ENCODE results near the gene ASCC3. TPM values are rescaled to one million over a fixed set of nuclear protein-coding genes. Genes with fewer than 3 reads are reported as not detected.

ASCC3 gene
- total and polyA plus RNA-seq, 2 of the 4 experiments (the other 2 are of a cell fraction) = 25.8 to 104 TPM

GRCh38 chr6:100923481-100924165 is 42.5 kb upstream of the ASCC3 start:
- no TSS peak for BruUV-seq (replicated peaks)
- no peak overlapping the region for H3K4ac ChIP-seq (ENCODE audit: low read depth, low read length)
- in situ Hi-C loops (cut with MboI; ENCODE audit: low sequenced_read_pairs) = no loop called here
- H4K20me1 ChIP-seq (ENCODE audit: insufficient read depth, low read length) = no peaks in the 10 kb centered on the region
- H2AK9ac ChIP-seq (replicated peaks; ENCODE audit: low read depth, low read length, poor library complexity) = no peak overlapping the region
- ATAC-seq (ENCODE audit: low read depth) (no peak), DNase-seq (no peak)
- no peaks in the 10 kb centered on the region for H3K27me3 ChIP-seq (ENCODE audit: control insufficient read depth, insufficient read depth, low read length)
- no peak overlapping the region for H3K4me3 ChIP-seq (ENCODE audit: insufficient read depth, low read depth, low read length)
- dilution Hi-C loops (cut with HindIII; ENCODE audit: low sequenced_read_pairs, unreplicated experiment) = no loop called here
- no peak overlapping the region for H3K23ac ChIP-seq (ENCODE audit: low read depth, low read length)
- H3K9me1 ChIP-seq (ENCODE audit: insufficient read depth, low read length) = no peaks in the 10 kb centered on the region
- TF ChIP-seq, protein P1, sequence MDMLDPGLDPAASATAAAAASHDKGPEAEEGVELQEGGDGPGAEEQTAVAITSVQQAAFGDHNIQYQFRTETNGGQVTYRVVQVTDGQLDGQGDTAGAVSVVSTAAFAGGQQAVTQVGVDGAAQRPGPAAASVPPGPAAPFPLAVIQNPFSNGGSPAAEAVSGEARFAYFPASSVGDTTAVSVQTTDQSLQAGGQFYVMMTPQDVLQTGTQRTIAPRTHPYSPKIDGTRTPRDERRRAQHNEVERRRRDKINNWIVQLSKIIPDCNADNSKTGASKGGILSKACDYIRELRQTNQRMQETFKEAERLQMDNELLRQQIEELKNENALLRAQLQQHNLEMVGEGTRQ (IDR thresholded peaks at IDR 0.05; ENCODE audit: low read depth, low read length) = no peak
- TF ChIP-seq ELK1 (IDR thresholded peaks at IDR 0.05; ENCODE audit: borderline replicate concordance, low read depth, low read length) = no peak
- TF ChIP-seq RAD21 (IDR thresholded peaks at IDR 0.05; ENCODE audit: low read length) = no peak
- no peak for TF ChIP-seq MAFK (IDR thresholded peaks at IDR 0.05; ENCODE audit: low read depth, low read length)
- TF ChIP-seq CTCF (conservative IDR thresholded peaks at IDR 0.05; ENCODE audit: low read depth, low read length) = no peak
- no peak overlapping the region for H2AFZ ChIP-seq (replicated peaks; ENCODE audit: low read length, poor library complexity)
- no peak overlapping the region for H2AK5ac ChIP-seq (ENCODE audit: low read depth, low read length)
- no peak overlapping the region for H3K56ac ChIP-seq (ENCODE audit: extremely low read depth, insufficient read depth, low read length)
- no peaks in the 10 kb centered on the region for H3K79me1 ChIP-seq (ENCODE audit: low read depth in 1 of 2, low read length in 2 of 2)
- H4K8ac ChIP-seq (ENCODE audit: low read depth in 2 of 2, low read length in 2 of 2) = no peak overlapping the region
- ChIA-PET CTCF (no interaction called here), POLR2A (ENCODE audit: unreplicated experiment) (no interaction called here)
- H4K5ac ChIP-seq (ENCODE audit: low read depth, low read length) = no peak overlapping the region
- no peak overlapping the region for H3K14ac ChIP-seq (replicated peaks; ENCODE audit: low read depth, low read length)
- H3K18ac ChIP-seq (ENCODE audit: low read depth, low read length) = no peak overlapping the region
- no peaks in the 10 kb centered on the region for H3K9me3 ChIP-seq (ENCODE audit: control insufficient read depth, insufficient read depth, low read length)
- no peak overlapping the region for H2BK120ac ChIP-seq (ENCODE audit: low read depth, low read length)
- no peak overlapping the region for H3K4me2 ChIP-seq (ENCODE audit: low read depth, low read length)
- intact Hi-C loops (cut with micrococcal nuclease) = no loop called here
- no peak overlapping the region for H3K27ac ChIP-seq (ENCODE audit: insufficient read depth, low read length)
- no peaks in the 10 kb centered on the region for H3K36me3 ChIP-seq (ENCODE audit: control insufficient read depth, insufficient read depth, low read length)
- H2BK15ac ChIP-seq (ENCODE audit: low read depth, low read length) = no peak overlapping the region
- no peaks in the 10 kb centered on the region for H3K4me1 ChIP-seq (ENCODE audit: control insufficient read depth, insufficient read depth, low read length)
- no CpG with 5 or more reads among the region's 3 CpGs for WGBS, 2 experiments (ENCODE audit: extremely low coverage in 2 of 2, insufficient read length in 1 of 2)
- H4K91ac ChIP-seq (ENCODE audit: insufficient read depth, low read depth, low read length) = no peak overlapping the region
- no peak overlapping the region for H3K9ac ChIP-seq (ENCODE audit: low read depth, low read length)
- H2BK5ac ChIP-seq (ENCODE audit: low read depth, low read length, poor library complexity, severe bottlenecking) = no peak overlapping the region
- H2BK20ac ChIP-seq (ENCODE audit: low read depth, low read length) = no peak overlapping the region
